SHP77 treated with DMSO at 0.1 percent for 48 hours (cell line): Measurements from ENCODE around the gene TWNK.
"Not testable (repeated sequence)": the region's sequence is repeated elsewhere in the genome, so short reads cannot be mapped to it uniquely, and the experiment has no call there.

Experiments used
- DNase-seq: peaks from one replicate; lab custom pipeline; 2025; lab: John Stamatoyannopoulos, UW

Gene TWNK

DNA sequence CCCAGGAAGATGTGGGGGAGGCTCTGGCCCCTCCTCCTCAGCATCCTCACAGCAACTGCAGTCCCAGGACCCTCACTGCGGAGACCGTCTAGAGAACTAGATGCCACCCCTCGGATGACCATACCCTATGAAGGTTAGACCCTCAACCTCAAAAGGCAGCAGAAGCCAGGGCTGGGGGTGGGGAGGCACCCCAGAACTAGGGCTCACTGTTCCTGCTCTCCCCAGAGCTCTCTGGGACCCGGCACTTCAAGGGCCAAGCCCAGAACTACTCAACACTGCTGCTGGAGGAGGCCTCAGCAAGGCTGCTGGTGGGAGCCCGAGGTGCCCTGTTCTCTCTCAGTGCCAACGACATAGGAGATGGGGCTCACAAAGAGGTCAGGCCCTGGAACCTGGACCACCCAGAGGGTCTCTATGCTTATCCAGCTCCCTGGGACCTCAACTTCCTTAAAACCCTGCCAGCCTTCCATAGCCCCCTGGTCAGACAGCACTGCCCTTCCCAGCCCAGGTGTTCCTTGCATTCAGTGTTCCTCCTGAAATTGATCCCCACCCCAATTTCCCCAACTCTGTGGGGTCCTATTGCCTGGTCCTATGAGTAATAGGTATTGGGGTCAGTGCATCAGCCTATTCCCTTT is 14.3 kb upstream of the TWNK start:
- DNase-seq, result no peak

DNA sequence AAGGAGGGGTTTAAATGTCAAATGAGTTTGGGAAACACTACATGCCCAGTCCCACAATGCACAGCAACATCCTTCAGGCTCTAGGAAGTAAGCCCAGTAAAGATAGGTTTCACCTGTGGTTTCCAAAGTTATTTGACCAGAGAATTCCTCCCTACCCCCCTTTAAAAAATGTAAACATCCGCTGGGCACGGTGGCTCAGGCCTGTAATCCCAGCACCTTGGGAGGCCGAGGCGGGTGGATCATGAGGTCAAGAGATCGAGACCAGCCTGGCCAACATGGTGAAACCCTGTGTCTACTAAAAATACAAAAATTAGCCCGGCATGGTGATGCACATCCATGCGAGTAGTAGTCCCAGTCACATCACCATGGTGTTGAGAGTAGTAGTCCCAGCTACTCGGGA is 11.9 kb upstream of the TWNK start:
- not testable (repeated sequence) for DNase-seq

DNA sequence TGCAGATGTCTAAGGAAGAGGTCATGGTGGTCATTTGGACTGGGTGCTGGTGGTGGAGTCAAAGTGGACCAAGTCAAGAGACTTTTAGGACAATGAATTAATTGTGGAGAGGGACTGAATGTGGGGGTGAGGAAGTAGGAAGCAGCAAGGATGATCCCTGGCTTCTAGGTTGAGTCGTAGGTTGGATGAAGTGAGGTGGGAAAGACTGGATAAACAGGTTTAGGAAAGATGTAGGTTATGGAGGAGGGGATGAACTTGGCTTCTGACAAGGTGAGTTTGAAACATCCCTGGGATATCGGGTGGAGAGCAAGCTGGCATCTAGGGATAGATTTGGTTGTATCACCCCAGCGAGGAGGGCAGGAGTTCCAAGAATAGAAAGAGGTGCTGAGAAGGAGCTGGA is 10.4 kb upstream of the TWNK start:
- no peak for DNase-seq

DNA sequence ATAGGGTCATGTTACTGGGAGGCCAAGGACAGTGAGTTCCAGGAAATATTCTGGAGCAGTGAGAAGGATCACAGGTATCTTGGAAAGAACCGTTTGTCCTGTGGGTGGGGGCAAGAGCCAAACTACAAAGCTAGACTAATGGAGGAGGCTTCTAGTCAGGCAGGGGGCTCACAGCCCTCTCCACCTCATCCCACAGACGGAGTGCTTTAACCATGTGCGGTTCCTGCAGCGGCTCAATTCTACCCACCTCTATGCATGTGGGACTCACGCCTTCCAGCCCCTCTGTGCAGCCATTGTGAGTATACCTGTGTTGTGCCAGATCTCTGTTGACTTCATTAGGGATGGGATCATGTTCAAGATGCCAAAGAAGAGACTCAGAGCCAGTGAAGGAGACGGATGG is 9.9 kb upstream of the TWNK start:
- DNase-seq, result no peak

DNA sequence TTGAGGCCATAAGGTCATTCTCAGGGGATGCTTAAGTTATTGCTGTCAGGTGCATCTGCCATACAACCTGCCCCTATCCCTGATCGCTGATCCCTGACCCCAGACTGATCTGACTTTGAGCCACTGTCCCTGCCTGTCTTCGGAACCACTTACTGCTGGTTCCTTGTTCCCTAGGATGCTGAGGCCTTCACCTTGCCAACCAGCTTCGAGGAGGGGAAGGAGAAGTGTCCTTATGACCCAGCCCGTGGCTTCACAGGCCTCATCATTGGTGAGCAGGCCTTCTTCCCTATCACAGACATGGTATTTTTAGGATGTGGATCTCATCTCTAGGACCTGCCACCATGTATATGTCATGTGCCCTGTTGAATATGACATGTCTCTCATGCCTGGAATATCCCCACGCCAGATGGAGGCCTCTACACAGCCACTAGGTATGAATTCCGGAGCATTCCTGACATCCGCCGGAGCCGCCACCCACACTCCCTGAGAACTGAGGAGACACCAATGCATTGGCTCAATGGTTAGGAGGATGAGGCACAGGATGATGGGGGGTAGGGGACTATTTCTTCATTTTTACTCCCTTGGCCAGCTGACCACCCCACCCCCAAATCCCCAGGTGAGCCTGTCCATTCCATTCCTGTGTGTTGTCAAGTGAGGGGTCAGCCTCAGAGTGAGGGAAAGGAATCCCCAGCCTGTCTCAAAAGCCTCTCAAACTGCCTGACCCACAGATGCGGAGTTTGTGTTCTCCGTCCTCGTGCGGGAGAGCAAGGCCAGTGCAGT is 9.0 kb upstream of the TWNK start:
- no peak for DNase-seq

DNA sequence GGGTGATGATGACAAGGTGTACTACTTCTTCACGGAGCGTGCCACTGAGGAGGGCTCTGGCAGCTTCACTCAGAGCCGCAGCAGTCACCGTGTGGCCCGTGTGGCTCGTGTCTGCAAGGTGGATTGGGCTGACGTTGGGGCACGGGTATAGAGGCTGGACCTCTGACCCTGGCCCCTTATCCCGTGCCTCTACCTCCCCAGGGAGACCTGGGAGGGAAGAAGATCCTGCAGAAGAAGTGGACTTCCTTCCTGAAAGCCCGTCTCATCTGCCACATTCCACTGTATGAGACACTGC is 8.5 kb upstream of the TWNK start:
- DNase-seq, result no peak

DNA sequence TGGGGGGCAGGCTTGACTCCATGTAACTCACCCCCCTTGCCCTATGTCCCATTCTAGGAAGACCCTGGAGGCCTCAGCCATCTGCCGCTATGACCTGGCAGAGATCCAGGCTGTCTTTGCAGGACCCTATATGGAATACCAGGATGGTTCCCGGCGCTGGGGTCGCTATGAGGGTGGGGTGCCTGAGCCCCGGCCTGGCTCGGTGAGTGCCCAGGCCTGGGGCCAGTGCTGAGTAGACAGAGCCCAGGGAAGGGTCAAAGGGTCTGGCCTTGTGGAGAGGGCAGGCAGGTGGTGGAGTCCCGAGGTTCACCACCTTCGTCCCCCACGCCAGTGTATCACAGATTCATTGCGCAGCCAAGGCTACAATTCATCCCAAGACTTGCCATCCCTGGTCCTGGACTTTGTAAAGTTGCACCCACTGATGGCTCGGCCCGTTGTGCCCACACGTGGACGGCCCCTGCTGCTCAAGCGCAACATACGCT is 7.5 kb upstream of the TWNK start:
- no peak for DNase-seq

DNA sequence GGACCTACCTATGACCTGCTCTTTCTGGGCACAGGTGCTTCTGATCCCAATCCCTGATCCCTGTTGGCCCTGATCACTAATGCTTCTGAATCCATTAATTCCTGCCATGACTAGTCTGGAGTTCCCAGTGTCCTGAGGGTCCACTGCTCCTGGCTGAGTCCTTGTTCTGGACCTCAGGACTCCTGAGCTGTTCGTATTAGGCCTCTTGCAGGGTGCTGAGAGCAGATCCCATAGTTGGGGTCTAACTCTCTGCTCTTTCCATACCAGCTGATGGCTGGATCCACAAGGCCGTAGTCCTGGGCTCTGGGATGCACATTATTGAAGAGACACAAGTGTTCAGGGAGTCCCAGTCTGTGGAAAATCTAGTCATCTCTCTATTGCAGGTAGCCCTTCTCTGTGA is 7.0 kb upstream of the TWNK start:
- DNase-seq, result no peak

DNA sequence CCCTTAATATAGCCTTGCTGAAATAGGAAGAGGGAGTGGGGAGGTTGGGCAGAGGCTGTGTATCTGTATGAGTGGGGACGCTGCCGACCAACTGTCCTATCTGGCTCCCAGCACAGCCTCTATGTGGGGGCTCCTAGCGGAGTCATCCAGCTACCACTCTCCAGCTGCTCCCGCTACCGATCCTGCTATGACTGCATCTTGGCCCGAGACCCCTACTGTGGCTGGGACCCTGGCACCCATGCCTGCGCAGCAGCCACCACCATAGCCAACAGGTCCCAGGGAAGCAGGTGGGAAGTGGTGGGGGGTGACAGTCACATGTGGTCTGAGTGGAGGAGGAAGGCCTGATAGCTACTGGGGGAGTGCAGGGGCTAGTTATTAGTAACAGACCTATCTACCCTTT is 6.6 kb upstream of the TWNK start:
- DNase-seq, result no peak

DNA sequence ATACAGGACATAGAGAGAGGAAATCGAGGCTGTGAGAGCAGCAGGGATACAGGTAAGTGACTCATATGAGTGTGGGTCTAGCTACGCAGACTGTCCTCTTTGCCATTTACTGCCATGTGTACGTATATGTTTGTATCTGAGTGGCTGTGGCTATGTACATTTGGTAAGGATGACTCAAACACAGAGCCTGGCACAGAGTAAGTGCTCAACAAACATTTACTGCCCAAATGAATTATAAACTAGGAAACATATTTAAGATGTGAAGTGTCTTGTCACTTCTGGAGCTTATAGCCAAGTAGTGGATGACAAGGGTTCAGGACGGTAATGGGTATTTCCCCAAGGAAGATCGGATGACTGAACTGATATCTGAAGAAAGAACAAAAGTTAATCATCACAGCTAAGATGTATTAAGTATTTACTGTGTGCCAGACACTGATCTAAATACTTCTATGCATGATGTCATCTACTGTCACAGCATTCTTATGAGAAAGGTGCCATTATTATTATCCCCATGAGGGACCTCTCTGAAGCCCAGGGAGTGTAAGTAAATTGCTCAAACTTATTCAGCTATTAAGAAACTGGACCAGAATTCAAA is 6.1 kb upstream of the TWNK start:
- no peak for DNase-seq

DNA sequence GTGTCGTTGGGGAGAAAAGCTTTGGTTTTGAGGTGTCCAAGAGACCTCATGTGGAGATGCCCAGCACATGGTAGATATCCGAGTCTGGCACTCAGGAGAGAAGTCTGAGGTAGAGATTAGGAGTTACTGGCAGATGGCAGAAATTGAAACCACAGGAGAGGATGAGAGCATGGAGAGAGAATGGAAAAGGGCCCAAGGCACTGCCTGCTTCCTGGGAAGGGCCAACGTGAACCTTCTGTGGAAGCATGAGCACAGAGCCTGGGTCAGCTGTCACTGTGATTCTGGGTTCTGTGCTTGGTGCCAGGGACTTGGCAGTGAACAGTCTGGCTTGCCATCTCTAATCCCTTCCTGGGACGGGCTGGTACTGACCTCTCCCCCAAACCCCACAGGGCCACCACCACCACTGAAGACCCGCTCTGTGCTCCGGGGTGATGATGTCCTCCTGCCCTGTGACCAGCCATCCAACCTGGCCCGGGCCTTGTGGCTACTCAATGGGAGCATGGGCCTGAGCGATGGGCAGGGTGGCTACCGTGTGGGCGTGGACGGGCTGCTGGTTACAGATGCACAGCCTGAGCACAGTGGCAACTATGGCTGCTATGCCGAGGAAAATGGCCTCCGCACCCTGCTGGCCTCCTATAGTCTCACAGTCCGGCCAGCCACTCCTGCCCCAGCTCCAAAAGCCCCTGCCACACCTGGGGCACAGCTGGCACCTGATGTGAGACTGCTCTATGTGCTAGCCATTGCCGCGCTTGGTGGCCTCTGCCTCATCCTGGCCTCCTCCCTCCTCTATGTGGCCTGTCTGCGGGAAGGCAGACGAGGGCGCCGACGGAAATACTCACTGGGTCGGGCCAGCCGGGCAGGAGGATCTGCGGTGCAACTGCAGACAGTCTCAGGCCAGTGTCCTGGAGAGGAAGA is 4.2 kb upstream of the TWNK start:
- DNase-seq, result no peak

DNA sequence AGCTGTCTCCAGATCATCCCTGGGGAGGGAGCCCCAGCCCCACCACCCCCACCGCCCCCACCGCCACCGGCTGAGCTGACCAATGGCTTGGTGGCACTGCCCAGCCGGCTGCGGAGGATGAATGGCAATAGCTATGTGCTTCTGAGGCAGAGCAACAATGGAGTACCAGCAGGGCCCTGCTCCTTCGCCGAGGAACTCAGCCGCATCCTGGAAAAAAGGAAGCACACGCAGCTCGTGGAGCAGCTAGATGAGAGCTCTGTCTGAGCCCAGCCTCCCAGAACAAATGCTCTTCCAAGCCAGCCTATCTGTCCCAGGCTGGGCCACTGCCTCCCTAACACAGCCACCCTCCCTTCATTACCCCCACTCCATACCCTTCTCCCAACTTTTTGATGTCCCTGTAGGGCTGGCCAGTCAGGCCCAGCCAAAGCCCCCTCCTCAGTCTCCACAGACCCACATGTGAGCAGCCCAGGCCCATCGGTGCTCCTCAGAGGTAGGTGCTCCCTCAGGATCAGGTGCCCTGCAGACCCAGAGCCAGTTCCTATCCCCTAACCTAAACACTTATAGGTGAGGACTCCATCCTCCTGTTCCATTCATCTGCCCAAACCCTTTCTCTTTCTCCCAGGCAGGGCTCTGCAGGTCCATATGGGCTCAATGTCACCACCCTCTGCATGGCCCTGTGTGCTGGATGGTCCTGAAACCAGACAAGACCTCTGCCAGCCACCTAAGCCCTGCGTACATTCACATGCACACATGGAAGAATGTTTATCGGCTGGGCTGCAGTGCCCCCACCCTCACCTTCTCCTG is 3.3 kb upstream of the TWNK start:
- DNase-seq, result no peak

DNA sequence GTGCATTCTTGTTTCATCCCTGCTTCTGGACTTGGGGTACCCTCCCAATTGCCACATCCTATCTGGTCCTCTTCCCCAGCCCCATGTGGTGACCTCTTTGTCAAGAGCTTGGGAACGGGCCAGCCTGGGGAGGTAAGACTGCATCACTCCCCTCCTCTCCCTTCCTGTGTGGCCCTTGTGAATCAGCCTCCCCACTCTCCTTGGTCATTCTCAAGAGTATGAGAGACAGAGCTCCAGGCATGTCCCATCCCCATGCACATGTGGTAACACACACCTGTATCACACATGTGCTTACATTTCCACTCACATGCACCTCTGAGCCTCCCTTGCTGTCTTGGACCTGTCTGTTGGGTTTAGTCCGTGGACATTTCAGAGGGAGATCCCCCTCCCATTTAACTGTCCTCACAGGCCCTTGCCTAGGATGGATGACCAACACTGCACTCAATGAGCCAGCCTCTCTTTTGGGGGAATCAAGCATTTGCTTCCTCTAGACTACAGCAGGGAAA is 2.6 kb upstream of the TWNK start:
- no peak for DNase-seq

DNA sequence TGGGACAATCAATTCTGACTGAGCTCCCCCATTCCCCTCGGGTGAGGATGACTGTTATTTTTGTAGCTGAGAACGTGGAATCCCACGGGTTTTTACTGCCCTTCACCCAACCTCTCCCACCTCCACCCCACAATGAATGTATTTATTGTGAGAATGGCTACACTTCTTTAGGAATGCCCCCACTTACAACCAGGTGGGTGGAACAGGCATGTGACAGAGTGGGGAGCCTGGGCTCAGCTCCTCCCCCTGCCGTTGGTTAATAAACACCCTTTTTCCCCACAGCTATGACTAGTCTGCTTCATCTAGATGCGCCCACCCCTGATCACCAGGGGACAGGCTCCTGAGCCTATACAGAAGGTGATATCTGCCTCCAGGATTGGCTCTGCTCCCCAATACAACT is 2.0 kb upstream of the TWNK start:
- no peak for DNase-seq

DNA sequence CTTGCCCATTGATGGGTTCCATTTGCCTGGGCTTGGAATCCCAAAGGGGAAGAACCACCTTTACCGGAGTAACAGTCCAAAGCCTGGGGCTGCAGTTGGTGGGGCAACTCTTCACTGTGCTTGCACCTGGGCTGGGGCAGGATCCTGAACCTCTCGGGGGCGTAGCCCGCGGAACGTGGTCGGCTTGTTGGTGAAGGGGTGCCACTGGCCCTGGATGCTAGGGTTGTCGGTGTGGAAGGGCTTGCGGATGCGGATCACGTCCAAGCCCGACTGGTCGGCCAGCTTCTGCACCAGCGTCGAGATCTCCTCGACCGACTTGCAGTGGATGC is 756 bp upstream of the TWNK start:
- no peak for DNase-seq

DNA sequence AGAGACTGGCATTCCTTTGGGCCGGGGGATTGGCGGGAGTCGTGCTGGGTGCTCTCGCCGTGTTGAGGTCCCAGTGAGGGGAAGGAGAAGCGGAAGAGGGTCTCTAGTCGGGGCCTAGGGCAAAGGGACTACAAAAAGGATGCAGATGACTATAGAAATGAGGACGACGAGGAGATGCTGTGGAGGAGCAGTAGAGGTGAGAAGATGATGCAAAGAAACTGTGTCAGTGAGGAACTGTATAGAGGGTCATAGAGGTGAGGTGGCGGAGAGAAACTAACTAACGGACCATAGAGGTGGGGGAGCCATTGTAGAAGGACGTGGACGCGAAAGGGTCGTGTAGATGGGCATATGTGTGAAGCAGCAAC is 324 bp downstream of the TWNK start:
- no peak for DNase-seq

DNA sequence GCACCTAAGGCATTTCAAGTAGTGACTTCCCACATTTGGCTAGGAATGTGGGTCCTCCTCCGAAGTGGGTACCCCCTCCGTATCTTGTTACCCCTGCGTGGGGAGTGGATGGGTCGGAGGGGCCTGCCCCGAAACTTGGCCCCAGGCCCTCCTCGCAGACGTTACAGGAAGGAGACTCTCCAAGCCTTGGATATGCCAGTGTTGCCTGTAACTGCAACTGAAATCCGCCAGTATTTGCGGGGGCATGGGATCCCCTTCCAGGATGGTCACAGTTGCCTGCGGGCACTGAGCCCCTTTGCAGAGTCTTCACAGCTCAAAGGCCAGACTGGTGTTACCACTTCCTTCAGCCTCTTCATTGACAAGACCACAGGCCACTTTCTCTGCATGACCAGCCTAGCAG is 823 bp downstream of the TWNK start:
- DNase-seq, result no peak

DNA sequence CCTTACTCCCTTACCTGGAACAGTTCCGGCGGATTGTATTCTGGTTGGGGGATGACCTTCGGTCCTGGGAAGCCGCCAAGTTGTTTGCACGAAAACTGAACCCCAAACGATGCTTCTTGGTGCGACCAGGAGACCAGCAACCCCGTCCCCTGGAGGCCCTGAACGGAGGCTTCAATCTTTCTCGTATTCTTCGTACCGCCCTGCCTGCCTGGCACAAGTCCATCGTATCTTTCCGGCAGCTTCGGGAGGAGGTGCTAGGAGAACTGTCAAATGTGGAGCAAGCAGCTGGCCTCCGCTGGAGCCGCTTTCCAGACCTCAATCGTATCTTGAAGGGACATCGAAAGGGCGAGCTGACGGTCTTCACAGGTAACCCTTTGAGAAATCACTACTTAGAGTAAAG is 1.7 kb downstream of the TWNK start:
- DNase-seq, result no peak

DNA sequence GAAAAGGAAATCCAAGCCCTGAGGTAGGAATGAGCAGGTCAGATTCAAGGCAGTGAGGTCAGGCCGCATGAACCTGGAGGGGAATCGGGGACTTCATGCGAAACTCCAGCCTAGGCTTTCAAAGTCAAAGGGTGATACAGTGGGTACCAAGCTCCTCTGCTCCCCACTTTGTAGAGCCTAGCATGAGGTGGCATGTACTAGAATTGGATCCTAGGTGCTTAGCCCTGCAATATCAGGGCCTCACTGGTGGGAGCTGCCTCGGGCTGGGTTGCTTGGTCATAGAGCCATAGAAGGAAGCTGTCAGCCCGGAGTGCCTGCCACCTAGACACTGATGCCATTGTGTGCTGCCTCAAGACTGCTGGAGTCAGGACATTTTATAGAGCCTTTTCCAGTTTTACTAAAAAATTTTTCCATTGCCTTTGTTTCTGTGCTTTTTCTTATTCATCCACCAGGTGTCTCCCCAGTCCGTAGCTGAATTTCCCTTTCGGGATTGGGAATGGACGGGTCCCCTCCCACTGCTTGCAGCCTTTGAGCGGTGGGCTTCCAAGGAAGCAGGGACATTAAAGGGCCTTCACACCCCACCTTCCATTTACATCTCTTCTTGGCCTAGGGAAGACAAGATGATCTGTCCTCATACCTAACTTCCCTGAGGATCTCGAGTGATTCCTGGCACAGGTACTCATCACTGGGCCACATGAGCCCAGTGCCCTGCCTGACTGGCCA is 6.8 kb downstream of the TWNK start:
- no peak for DNase-seq

DNA sequence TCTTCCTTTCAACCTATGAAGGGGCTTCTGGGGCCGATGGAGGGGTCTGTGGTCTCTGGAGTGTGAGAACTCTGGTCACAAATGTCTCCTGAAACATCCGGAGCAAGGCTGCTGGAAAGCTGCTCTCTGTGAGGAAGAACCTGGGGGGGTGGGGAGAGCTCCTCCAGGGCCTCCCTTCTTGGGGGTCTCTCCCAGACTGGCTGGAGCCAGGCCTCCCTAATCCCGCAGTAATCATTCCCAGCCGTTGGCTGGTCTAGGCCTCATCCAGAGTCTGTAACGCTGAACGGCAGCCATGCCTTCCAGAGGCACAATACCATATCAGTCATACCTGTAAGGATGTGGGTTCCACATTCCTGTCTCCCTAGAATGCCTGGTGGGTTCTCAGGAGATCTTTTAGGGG is 7.8 kb downstream of the TWNK start:
- no peak for DNase-seq

DNA sequence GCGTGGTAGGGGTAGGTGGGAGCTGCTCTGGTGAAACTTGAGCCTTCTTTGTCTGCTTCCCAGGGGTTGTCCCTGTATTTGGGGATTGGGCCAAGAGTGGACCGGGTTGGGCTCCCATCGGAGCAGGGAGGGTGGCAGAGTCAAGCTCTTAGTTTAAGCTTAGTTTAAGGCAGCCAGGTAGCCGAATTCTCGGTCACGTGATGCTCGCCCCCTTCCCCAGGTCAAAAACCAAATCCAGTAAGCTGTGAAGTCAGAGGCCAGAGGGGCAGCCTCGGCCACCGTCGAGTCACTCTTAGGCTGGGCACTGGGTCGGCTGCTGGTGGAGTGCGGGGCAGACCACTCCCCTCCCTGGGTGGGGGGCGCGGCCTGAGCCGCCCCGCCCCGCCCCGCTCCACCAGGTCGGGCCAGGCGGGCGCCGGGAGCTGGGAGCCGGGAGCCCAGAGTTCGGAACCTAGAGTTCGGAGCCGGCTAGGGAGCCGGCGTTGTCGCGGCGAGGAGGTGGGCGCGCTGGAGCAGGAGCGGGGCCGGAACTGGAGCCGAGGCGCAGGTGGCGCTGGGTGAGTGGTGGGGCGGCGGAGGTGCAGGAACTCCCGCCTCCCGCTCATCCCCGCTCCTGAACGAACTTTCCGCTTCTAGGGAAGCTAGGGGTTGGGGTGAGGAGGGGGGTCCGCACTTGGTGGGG is 9.5 kb downstream of the TWNK start:
- DNase-seq, result no peak
